GM19193 (cell line): ENCODE results near the gene RPS15.

Source experiments
- POLR2A ChIP-seq: IDR thresholded peaks from 4 replicates; pipeline ENCODE4 v1.6.1; 2011; ENCODE audit not compliant: insufficient read depth, insufficient read length; ENCODE audit errors: extremely low read depth

The RPS15 gene

DNA sequence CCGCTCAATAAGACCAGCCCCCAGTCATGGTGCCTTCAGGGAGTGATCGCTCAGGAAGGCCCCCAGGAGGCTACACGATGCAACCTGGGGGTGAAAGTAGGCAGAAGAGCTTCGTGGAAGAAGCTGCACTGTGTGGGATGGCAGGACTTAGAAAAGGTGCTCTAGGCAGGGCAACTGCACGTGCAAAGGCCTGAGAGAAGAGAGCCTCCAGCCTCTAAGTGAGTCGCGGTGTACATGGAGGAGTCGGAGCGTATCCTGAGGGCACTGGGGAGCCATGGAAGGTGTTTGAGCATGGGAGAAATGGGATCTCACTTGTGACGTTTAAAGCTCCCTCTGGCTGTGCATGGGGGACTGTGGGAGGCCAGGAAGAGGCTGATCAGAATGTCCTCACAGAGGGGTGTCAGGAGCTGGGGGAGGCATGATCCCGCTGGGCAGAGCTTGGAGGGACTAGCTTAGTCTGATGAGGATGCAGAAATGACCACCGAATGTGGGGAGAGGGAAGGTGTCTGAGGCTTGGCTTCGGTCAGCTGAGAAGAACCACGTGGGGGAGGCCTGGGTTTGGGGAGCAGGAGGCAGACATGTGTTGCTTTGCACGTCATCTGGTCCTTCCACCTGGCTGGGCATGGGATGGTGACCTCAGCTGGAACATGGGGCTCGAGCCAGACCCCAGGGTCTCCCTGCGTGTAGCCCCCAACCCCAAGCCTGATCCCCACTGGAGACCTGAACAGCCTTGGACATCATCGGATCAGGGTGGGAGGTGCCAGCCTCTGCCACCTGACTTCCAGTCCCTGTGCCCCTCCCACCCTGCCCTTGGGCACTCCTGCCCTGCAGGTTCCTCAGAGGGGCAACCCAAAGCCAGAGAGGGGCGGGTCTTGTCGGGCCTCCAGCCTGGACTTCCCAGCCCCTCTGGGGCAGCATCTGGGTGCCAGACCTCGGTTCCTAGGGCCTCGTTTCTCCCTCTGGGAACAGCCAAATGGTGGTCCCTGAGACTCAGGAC lies 12.8 kb downstream of the RPS15 start:
- no peak for TF ChIP-seq POLR2A

DNA sequence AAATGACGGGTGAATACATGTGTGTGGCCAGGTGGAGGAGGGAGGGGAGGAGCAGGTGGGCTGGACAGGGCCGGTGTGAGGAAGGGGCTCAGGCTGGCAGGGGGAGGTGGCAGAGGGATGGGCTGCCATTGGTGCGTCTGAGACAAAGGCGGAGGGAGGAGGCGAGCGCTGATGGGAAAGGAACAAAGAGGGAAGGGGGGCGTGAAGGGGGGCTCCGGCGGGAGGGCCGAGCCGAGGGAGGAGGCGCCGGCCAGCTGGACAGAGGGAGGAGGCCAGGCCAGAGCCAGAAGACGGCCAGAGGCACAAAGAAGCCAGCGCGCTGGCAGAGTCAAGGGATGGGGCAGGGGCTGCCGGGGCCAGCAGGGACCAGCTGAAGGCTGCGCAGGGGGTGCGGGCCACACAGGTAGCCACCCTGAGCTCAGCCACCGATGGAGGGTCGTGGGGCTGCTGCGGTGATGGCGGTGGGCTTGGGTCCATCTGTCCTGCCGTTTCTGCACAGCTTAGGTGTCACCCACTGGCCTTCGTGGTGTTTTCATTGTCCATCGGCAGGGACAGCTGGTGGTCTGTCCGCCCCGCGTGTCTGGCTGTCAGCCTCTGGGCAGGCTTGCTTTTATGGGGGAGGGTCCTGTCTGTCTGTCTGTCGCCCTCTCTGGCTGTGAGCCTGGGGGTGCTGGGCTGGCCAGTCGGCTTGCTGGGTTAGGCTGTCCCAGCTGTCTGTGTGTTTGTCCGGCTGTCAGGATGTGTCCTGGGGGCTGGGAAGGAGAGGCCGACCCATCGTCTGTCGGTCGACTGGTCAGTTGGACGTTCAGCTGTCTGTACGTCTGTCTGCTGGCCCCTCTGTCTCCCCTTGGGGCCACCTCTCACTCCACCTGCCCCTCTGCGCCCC lies 14.0 kb downstream of the RPS15 start:
- TF ChIP-seq POLR2A: no peak

DNA sequence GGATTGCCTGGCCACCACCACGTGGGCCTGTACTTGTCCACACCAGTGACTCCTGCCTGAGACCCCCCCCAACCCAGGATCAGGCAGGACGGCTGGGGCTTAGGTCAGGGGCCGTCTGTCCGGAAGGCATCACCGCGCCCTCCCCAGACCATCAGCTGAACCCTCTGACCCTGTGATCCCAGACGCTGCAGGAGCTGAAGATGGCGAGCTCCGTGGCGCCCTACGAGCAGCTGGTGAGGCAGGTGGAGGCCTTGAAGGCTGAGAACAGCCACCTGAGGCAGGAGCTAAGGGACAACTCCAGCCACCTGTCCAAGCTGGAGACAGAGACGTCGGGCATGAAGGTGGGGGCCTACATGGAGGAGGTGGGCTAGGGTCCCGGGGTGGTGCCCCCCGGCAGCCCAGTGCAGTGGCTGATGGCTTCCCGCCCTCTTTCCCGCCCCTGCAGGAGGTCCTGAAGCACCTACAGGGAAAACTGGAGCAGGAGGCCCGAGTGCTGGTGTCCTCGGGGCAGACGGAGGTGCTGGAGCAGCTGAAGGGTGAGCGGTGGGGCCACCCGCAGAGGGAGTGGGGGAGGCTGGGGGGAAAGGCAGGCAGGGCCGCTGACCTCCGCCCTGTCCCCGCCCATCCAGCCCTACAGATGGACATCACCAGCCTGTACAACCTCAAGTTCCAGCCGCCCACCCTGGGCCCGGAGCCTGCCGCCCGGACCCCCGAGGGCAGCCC lies 14.8 kb downstream of the RPS15 start:
- TF ChIP-seq POLR2A: no peak

DNA sequence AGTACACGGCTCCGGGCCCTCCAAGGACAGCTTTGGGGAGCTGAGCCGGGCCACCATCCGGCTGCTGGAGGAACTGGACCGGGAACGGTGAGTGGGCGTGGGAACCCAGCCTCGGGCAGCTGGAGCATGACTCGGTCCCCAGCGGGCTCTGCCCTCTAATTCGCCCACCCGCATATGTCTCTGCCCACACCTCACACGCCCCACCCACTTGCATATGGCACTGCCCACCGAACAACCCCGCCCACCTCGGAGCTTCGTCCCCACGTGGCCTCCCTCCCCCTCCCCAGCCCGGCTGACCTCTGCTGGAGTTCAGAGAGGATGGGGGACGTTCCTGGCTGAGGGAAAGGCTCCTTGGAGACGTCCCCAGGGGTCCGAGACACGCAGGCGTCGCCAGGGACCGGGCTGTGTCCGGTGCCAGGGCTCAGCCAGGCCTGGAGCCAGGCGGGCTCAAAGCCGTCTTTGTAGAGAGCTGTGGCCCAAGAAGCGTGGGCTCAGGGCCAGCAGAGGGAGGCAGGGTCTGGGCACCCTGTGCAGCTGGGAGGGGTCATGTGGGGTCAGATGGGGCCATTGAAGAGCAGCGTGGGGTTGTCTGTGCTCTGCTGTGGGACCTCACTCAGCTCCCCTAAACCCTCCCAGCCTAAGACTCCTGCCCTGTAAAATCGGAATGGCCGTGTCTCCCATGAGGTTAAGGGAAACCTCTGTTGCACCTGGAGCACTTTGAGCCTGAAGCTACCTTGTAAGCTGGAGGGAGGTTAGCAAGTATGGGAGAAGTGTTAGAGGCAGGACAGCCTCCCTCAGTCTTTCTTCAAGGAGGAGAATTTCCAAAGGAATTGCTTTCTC lies 15.5 kb downstream of the RPS15 start:
- TF ChIP-seq POLR2A: no peak

DNA sequence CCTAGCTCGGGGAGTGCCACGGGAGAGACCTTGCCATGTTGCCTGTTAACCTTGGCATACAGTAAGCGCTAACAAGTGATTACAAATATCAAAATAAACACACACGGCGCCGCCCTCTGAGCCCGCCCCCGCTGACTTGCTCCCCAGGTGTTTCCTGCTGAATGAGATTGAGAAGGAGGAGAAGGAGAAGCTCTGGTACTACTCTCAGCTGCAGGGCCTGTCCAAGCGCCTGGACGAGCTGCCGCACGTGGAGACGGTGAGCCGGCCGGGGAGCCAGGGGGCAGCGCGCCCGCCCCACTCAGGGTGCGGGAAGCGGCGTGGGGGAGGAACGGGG lies 16.8 kb downstream of the RPS15 start:
- TF ChIP-seq POLR2A: no peak

DNA sequence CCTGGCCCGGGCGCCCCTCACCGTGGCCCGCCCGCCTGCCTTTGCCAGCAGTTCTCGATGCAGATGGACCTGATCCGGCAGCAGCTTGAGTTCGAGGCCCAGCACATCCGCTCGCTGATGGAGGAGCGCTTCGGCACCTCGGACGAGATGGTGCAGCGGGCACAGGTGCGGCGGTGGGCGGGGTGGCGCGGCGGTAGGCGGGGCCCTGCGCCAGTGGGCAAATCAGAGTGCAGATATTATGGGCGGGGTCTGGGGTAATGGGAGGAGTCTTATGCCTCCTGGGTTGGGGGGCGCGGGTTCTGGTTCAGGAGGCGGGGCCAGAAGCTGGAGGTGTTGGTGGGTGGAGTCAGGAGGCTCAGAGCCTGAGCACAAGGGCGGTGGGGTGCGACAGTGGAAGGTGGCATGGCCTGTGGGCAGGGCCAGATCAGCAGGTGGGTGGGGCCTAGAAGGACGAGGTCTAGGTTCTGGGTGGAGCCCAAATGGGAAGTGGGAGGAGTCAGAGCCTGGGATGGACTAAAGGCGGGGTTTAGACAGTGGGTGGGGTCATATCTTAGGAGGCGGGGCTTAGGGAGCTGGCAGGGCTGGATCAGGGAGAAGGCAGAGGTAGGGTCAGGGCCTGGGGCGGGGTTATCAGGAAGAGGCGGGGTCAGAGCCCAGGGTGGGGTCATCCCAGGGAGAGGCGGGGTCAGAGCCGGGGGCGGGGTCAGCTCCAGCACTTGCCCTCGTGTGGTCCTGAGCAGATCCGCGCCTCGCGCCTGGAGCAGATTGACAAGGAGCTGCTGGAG lies 17.3 kb downstream of the RPS15 start:
- TF ChIP-seq POLR2A: no peak

DNA sequence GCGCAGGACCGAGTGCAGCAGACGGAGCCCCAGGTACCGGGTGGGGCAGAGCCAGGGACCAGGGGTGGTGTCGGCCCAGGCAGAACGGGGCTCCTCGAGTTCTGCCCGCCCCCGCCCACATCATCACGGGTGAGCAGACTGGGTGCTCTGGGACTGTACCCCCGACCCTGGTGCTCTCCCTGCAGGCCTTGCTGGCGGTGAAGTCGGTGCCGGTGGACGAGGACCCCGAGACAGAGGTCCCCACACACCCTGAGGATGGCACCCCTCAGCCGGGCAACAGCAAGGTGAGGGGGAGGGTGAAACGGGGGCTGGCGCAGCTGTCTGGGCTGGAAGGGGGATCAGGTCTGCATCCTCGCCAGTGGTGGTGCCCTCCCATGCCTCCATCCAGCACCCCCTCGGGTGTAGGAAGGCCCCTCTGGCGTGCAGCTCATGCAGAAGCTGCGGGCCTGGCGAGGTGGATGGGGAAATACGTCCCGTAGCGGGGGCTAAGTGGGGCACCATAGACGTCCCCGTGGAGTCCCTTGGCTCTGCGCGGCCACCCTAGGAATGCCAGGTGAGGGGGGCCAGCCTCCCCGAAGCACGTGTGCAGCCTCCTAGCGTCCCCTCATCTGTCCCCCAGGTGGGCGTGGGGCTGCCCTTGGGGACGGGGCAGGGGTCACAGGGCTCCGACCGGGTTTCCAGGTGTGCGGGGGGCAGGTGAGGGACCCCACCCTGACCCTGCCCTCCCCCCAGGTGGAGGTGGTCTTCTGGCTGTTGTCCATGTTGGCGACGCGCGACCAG lies 18.1 kb downstream of the RPS15 start:
- no peak for TF ChIP-seq POLR2A

DNA sequence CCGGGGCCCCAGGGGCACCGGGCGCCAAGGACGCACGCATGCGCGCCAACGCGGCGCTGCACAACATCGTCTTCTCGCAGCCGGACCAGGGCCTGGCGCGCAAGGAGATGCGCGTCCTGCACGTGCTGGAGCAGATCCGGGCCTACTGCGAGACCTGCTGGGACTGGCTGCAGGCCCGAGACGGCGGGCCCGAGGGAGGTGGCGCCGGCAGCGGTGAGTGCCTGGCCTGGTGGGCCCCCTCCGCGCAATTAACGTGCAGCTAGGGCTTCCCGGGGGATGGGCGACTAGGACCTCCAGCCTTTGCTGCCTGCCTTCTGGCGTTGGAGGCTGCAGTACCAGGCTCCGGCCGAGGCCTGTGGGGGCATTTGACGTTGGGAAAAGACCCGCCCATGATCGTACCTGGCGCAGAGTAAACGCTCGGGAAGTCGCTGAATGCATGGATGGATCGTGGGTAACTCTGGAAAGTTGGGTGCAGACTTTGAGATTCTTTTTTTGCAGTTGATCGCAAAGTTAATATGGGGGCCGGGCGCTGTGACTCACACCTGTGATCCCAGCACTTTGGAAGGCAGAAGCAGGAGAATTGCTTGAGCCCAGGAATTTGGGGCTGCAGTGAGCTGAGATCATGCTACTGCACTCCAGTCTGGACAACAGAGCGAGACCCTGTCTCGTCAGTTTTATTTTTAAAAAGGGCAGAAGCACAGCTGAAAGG lies 19.0 kb downstream of the RPS15 start:
- no peak for TF ChIP-seq POLR2A

DNA sequence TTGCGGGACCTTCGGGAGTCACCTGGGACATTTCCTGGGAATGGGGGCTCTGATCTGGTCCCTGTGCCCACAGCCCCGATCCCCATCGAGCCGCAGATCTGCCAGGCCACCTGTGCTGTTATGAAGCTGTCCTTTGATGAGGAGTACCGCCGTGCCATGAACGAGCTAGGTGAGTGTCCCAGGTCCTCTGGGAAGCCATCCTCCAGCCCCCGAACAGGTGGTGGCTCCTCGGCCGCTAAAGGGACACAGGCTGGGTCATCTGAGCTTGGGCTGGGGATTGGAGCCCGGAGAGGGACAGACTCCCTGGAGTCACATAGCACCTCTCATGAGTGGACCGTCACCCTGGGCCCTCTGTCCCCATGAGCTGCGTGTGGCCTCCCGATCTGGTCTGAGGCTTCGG lies 19.7 kb downstream of the RPS15 start:
- TF ChIP-seq POLR2A: no peak

DNA sequence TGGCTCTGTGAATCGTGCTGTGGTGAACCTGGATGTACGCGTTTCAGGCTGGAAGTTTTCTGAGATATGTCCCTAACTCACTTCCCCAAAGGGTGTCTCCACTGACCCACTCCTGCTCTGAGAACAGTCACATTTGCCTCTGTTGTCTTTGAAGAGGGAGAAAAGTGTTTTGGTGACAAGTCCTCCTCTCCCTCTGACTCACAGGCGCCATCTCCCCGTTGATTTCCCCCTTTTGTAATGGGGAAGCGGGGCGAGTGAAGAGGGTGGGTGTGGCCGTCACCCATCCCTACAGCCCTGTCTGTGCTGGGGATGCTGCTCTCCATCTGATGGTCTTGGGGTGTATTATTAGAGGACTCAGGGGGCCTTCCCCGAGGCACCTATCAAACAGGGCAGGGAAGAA lies 21.3 kb downstream of the RPS15 start:
- no peak for TF ChIP-seq POLR2A

DNA sequence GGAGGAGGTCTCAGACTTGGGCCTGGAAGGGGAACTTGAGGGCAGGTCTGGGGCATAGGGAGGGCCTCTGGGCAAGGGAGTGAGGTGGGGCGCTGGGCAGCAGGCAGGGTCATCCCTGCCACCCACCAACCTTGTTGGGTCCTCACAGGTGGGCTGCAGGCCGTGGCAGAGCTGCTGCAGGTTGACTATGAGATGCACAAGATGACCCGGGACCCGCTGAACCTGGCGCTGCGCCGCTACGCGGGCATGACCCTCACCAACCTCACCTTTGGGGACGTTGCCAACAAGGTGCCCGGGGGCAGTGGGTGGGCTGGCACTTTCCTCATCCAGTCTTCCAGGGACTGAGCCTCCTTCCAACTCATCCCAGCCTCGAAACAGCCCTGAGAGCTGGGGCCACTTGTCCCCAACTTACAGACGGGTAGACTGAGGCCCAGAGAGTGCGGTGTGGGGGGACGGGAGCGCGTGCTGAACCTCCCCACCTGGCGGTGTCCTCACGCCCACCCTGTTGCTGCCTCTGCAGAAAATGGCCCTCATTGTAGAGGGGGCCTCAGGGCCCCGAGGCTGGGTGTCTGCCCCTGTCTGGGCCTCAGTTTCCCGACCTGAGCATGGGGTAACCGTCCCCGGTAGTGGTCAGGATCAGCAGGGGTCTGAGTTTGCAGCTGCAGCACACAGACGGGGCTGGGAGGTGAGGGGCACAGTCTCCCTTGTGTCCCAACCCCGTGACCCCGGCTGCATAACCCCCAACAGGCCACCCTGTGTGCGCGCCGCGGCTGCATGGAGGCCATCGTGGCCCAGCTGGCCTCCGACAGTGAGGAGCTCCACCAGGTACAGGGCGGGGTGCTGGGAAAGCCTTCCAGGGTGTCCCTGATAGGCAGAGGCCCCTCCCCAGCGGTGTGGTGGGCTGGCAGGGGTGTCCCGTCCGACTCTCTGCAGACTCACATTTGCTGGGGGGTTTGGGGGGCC lies 22.1 kb downstream of the RPS15 start:
- no peak for TF ChIP-seq POLR2A

DNA sequence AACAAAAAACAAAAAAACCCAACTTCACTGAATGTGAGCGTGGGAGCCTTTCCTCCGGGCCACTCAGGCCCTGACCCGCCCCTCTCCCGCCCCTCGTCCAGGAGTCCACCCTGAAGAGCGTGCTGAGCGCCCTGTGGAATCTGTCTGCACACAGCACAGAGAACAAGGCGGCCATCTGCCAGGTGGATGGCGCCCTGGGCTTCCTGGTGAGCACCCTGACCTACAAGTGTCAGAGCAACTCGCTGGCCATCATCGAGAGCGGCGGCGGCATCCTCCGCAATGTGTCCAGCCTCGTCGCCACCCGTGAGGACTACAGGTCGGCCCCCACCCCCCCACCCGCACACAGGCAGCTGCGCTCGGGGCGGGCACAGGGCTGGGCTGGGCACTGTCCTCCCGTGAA lies 23.7 kb downstream of the RPS15 start:
- TF ChIP-seq POLR2A: no peak
